NOMO-1 treated with dmso at 0.1 percent for 144 hours (cell line): Measurements from ENCODE around the gene USP33.
A peak's percentile ranks its signal among the peaks of the same experiment; 100 is the strongest.
"Not testable (repeated sequence)": the region's sequence is repeated elsewhere in the genome, so short reads cannot be mapped to it uniquely, and the experiment has no call there.

Source experiments
- DNase-seq: peaks from one replicate; lab custom pipeline; 2025; ENCODE audit not compliant: unreplicated experiment; lab: John Stamatoyannopoulos, UW

USP33 gene

GRCh38 chr1:77741316-77741715 lies 18.3 kb downstream of the USP33 start:
- DNase-seq: no peak

GRCh38 chr1:77739235-77739634 lies 20.4 kb downstream of the USP33 start:
- no peak for DNase-seq

GRCh38 chr1:77732090-77732489 lies 27.6 kb downstream of the USP33 start:
- no peak for DNase-seq

GRCh38 chr1:77725706-77726105 lies 33.9 kb downstream of the USP33 start:
- DNase-seq: no peak

- no peak for DNase-seq
Observed at GRCh38 chr1:77718181-77718580, 41.5 kb downstream of the USP33 start.

GRCh38 chr1:77716065-77716464 lies 43.6 kb downstream of the USP33 start:
- DNase-seq: no peak

GRCh38 chr1:77709727-77710126 lies 49.9 kb downstream of the USP33 start:
- no peak for DNase-seq

- DNase-seq: no peak
Observed at GRCh38 chr1:77706321-77706720, 53.3 kb downstream of the USP33 start.

- no peak for DNase-seq
Observed at GRCh38 chr1:77704736-77705135, 54.9 kb downstream of the USP33 start.

- not testable (repeated sequence) for DNase-seq
Observed at GRCh38 chr1:77699673-77700072, 60.0 kb downstream of the USP33 start.

GRCh38 chr1:77697441-77697840 lies 62.2 kb downstream of the USP33 start:
- no peak for DNase-seq

GRCh38 chr1:77688939-77689338 lies 70.7 kb downstream of the USP33 start:
- no peak for DNase-seq

GRCh38 chr1:77687519-77687906 lies 72.1 kb downstream of the USP33 start:
- no peak for DNase-seq

GRCh38 chr1:77686796-77687518 lies 72.7 kb downstream of the USP33 start:
- no peak for DNase-seq

GRCh38 chr1:77683160-77684148 lies 76.2 kb downstream of the USP33 start:
- DNase-seq: peak; percentile 94

- peak; percentile 65 for DNase-seq
Observed at GRCh38 chr1:77682460-77683159, 77.0 kb downstream of the USP33 start, which contains the start of gene ZZZ3. Gene ZZZ3, minus strand, starts transcription at chr1:77682658. Its CDS starts 49,304 bp downstream, at chr1:77633354.

GRCh38 chr1:77680173-77680572 lies 79.5 kb downstream of the USP33 start:
- no peak for DNase-seq

- DNase-seq: no peak
Observed at GRCh38 chr1:77678660-77679610, 80.7 kb downstream of the USP33 start.

GRCh38 chr1:77674807-77675206 lies 84.8 kb downstream of the USP33 start:
- DNase-seq: not testable (repeated sequence)

GRCh38 chr1:77673716-77674355 lies 85.8 kb downstream of the USP33 start:
- DNase-seq: no peak
